GM10266 (cell line): ENCODE measurements around the gene TF.

ENCODE experiments used
- DNase-seq: peaks from one replicate; pipeline ENCODE4 v3.0.0; 2012; ENCODE audit errors: extremely low spot score
- CTCF ChIP-seq: IDR thresholded peaks from 2 replicates; pipeline ENCODE4 v1.5.1; 2012; ENCODE audit warnings: mild to moderate bottlenecking, low read depth; ENCODE audit not compliant: control insufficient read depth, insufficient read depth; ENCODE audit errors: missing control alignments

Gene TF

GRCh38 chr3:133836497-133837158 lies 90.4 kb downstream of the TF start:
- no peak for DNase-seq
- TF ChIP-seq CTCF = no peak

DNA sequence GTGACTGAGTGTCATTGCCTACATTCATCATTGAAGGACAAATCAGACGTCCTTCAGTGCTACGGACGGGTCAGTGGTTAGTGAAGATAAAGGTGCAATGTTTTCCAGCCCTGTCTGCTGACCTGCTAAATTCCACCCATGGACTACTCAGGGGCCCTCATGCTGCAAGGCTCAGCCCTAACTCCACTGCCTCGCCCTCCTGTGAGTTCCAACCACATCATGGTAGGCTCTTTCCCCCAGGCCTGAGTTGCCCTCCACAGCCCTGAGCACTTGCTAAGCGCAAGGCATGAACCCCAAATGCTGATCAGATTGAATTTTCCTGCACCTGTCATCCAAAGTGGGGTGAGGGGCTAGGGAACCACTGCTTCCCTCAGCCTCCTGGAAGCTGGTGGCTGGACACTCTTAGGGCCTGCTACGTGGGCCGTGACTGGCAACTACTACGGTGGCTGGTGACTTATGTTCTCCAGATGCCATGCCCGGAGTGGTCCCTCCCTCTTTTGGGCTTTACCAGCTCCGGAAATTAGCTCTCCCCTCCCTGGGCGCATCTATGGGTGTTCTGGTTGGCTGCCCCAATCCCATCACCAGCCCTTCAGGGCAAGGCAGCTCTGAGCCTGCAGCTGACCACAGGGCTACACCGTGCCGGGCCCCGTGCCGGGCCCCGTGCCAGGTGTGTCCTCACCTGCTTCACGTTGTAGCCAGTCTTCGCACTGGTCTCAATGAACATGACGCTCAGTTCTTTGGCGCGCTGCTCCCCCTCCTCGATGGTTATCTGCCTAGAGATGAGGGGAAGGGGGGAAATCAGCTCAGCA lies 91.5 kb downstream of the TF start:
- TF ChIP-seq CTCF = no peak
- DNase-seq = no peak

GRCh38 chr3:133838296-133838789 lies 92.2 kb downstream of the TF start:
- no peak for TF ChIP-seq CTCF
- DNase-seq = no peak

- DNase-seq = no peak
- no peak for TF ChIP-seq CTCF
These were observed 93.0 kb downstream of the TF start for GRCh38 chr3:133838916-133839800.

GRCh38 chr3:133840055-133840737 lies 94.0 kb downstream of the TF start:
- DNase-seq = no peak
- TF ChIP-seq CTCF = no peak

GRCh38 chr3:133840767-133841166 lies 94.6 kb downstream of the TF start:
- no peak for DNase-seq
- no peak for TF ChIP-seq CTCF
